Ammon's horn (tissue), 1 donor: Measurements from ENCODE around the gene PAQR5.
"Not testable (repeated sequence)": the region's sequence is repeated elsewhere in the genome, so short reads cannot be mapped to it uniquely, and the experiment has no call there.

Experiments
- DNase-seq: peaks from one replicate; pipeline ENCODE4 v3.0.0-alpha.2; 2016; ENCODE audit warnings: low spot score

The PAQR5 gene

GRCh38 chr15:69316291-69316690 lies 17.6 kb downstream of the PAQR5 start:
- DNase-seq: no peak

- DNase-seq: no peak
These were observed 18.7 kb downstream of the PAQR5 start for GRCh38 chr15:69317392-69317841.

GRCh38 chr15:69318033-69318432 lies 19.3 kb downstream of the PAQR5 start:
- no peak for DNase-seq

GRCh38 chr15:69319384-69320375 lies 21.0 kb downstream of the PAQR5 start:
- peak; percentile 23 for DNase-seq

- DNase-seq: no peak
These were observed 22.4 kb downstream of the PAQR5 start for GRCh38 chr15:69320977-69321554.

- no peak for DNase-seq
These were observed 25.2 kb downstream of the PAQR5 start for GRCh38 chr15:69323893-69324430.

- DNase-seq: no peak
These were observed 25.9 kb downstream of the PAQR5 start for GRCh38 chr15:69324565-69324964.

- no peak for DNase-seq
These were observed 26.8 kb downstream of the PAQR5 start for GRCh38 chr15:69325456-69325971.

- DNase-seq: no peak
These were observed 29.4 kb downstream of the PAQR5 start for GRCh38 chr15:69328080-69328479.

- no peak for DNase-seq
These were observed 30.0 kb downstream of the PAQR5 start for GRCh38 chr15:69328739-69329138.

GRCh38 chr15:69337138-69337537 lies 38.4 kb downstream of the PAQR5 start:
- DNase-seq: no peak

- DNase-seq: no peak
These were observed 40.0 kb downstream of the PAQR5 start for GRCh38 chr15:69338535-69339213.

- not testable (repeated sequence) for DNase-seq
These were observed 40.5 kb downstream of the PAQR5 start for GRCh38 chr15:69339214-69339543.

- no peak for DNase-seq
These were observed 41.7 kb downstream of the PAQR5 start for GRCh38 chr15:69340243-69340900.

GRCh38 chr15:69341356-69341755 lies 42.6 kb downstream of the PAQR5 start:
- DNase-seq: no peak

GRCh38 chr15:69342460-69343076 lies 43.9 kb downstream of the PAQR5 start:
- no peak for DNase-seq

- no peak for DNase-seq
These were observed 44.4 kb downstream of the PAQR5 start for GRCh38 chr15:69343133-69343532.

GRCh38 chr15:69344238-69344637 lies 45.5 kb downstream of the PAQR5 start:
- no peak for DNase-seq

GRCh38 chr15:69346112-69346511 lies 47.4 kb downstream of the PAQR5 start:
- no peak for DNase-seq

GRCh38 chr15:69351333-69351732 lies 52.6 kb downstream of the PAQR5 start:
- no peak for DNase-seq

GRCh38 chr15:69351884-69352283 lies 53.2 kb downstream of the PAQR5 start:
- no peak for DNase-seq
